ENCODE data around the gene F5. TPM values are rescaled to one million over a fixed set of nuclear protein-coding genes. Genes with fewer than 3 reads are reported as not detected.
A peak's percentile ranks its signal among the peaks of the same experiment; 100 is the strongest.

The F5 gene
- total and polyA plus RNA-seq, 4 donors: 0.48 to 3.5 (median 1.2) TPM

DNA sequence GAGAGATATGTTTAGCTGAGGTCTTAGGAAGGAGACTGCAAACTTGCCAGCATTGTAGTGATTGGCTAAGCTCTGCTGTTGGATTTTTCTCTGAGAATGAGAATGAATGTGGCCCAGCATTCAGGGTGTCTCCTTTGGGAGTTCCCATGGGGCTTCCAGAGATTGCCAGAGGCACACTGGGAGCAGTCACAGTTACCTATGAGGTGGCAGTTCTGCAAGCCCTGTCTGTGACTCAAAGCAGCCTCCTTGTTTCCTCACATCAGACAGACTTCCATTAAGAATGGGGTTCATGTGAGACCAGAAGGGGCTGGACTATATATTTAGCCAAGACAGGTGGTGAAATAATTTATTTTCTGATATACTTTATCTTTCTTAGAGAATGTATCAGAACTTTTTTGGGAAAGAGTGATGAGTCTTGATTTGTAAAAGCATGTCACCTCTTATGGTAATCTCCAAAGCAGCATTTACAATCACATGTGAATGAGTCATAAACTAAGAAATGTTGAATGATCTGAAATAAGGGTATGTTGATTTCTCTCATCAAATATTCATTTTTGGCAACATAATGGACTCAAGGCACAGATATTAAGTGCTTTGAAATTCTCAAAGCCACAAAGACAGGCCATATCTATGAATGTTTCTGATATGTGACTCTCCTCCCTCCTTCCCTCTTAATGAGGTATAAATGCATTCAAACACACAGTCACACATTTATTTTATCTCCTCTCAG, 91.1 kb downstream of the F5 start:
- intact Hi-C loops (cut with DNase I): no loop called here
- H3K4me3 ChIP-seq (ENCODE audit: low read length in 2 of 2): no peak overlapping the region
- no peaks in the 10 kb centered on the region for H3K9me3 ChIP-seq (ENCODE audit: control insufficient read depth, low read length)
- no peaks in the 10 kb centered on the region for H3K36me3 ChIP-seq (ENCODE audit: control insufficient read depth in 1 of 2, insufficient read depth in 2 of 2, low read length in 1 of 2)
- H3K27me3 ChIP-seq (ENCODE audit: control insufficient read depth in 1 of 2, insufficient read depth in 2 of 2, low read length in 1 of 2): no peaks in the 10 kb centered on the region
- DNase-seq (no peak), ATAC-seq (ENCODE audit: low FRiP score) (no peak)
- H3K4me1 ChIP-seq (ENCODE audit: control insufficient read depth in 1 of 2, insufficient read depth in 2 of 2, low read length in 2 of 2): no peaks in the 10 kb centered on the region
- H3K27ac ChIP-seq (ENCODE audit: low read depth in 1 of 2, low read length in 2 of 2): no peak overlapping the region

DNA sequence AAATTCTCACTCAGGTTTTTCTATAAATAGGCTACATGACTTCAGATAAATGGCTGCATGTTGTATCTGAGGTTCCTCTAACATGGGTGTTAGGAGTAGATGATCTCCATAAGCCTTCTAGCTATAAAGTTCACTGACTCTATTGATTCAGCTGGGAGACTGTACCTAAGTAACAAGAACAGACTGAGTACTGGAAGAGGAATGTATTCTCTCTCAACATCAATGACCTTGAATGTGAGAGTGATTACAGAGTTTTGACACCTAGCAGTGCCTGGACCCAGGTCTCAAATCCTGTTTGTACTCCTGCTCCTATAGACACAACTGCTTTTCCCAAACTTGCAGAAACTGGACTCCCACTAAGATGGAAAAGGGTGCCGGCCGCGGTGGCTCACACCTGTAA, 91.9 kb downstream of the F5 start:
- intact Hi-C loops (cut with DNase I): no loop called here
- DNase-seq: no peak
- Histone ChIP-seq H3K4me3 (ENCODE audit: low read length in 2 of 2) (no peak overlapping the region), H3K9me3 (ENCODE audit: control insufficient read depth, low read length) (no peaks in the 10 kb centered on the region), H3K27me3 (ENCODE audit: control insufficient read depth in 1 of 2, insufficient read depth in 2 of 2, low read length in 1 of 2) (no peaks in the 10 kb centered on the region), H3K4me1 (ENCODE audit: control insufficient read depth in 1 of 2, insufficient read depth in 2 of 2, low read length in 2 of 2) (no peaks in the 10 kb centered on the region), H3K36me3 (ENCODE audit: control insufficient read depth in 1 of 2, insufficient read depth in 2 of 2, low read length in 1 of 2) (no peaks in the 10 kb centered on the region), H3K27ac (ENCODE audit: low read depth in 1 of 2, low read length in 2 of 2) (no peak overlapping the region)
- 94 to 96% methylated on average over 3 of the region's 3 CpGs for WGBS, 2 donors
- ATAC-seq (ENCODE audit: low FRiP score): no peak

DNA sequence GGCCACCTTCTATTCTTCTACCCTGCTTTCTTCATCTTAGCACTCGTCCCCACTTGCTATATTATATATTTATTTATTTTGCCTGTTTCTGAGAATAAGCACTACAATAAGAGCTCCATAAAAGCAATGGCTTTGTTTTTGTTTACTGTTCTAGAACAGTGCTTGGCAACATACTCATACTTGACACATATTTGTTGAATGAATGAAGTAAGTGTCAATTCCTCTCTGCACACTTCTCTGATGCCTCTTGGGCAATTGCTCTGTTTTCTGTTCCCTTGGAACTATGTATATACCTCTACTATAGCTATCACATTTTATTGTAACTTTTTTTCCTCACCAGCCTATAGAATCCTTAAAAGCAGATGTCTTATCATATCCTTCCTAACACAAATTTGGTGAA, 93.0 kb downstream of the F5 start:
- no peak overlapping the region for H3K27ac ChIP-seq (ENCODE audit: low read depth in 1 of 2, low read length in 2 of 2)
- DNase-seq (no peak), ATAC-seq (ENCODE audit: low FRiP score) (no peak)
- no peaks in the 10 kb centered on the region for H3K9me3 ChIP-seq (ENCODE audit: control insufficient read depth, low read length)
- H3K36me3 ChIP-seq (ENCODE audit: control insufficient read depth in 1 of 2, insufficient read depth in 2 of 2, low read length in 1 of 2): no peaks in the 10 kb centered on the region
- WGBS, 2 donors: 85 to 88% methylated on average over 1 of the region's 1 CpG
- intact Hi-C loops (cut with DNase I): no loop called here
- no peaks in the 10 kb centered on the region for H3K27me3 ChIP-seq (ENCODE audit: control insufficient read depth in 1 of 2, insufficient read depth in 2 of 2, low read length in 1 of 2)
- no peak overlapping the region for H3K4me3 ChIP-seq (ENCODE audit: low read length in 2 of 2)
- no peaks in the 10 kb centered on the region for H3K4me1 ChIP-seq (ENCODE audit: control insufficient read depth in 1 of 2, insufficient read depth in 2 of 2, low read length in 2 of 2)

DNA sequence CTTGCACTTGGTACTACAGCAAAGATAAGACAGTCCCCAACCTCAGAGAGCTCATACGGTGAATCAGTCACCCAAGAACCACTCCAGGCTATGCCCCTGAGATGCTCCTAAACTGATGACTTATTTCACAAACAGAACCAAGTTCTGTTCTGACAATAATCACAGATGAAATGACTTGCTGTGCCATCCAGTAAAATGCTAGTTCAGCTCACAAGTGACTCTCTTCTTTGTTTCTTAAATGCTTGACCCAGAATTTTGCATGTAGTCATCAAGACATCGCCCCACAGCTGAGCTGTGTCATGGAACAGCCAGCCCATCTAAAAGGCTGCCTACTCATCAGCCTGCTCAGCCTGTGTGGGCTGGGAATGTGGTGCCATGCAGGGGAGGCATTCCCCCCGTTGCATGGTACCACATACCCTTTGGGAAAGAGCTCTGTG, 94.4 kb downstream of the F5 start:
- Histone ChIP-seq H3K27me3 (ENCODE audit: control insufficient read depth in 1 of 2, insufficient read depth in 2 of 2, low read length in 1 of 2) (no peaks in the 10 kb centered on the region), H3K4me1 (ENCODE audit: control insufficient read depth in 1 of 2, insufficient read depth in 2 of 2, low read length in 2 of 2) (no peaks in the 10 kb centered on the region), H3K9me3 (ENCODE audit: control insufficient read depth, low read length) (no peaks in the 10 kb centered on the region), H3K4me3 (ENCODE audit: low read length in 2 of 2) (no peak overlapping the region), H3K36me3 (ENCODE audit: control insufficient read depth in 1 of 2, insufficient read depth in 2 of 2, low read length in 1 of 2) (no peaks in the 10 kb centered on the region), H3K27ac (ENCODE audit: low read depth in 1 of 2, low read length in 2 of 2) (no peak overlapping the region)
- intact Hi-C loops (cut with DNase I): no loop called here
- WGBS, 2 donors: 88 to 92% methylated on average over 3 of the region's 3 CpGs
- DNase-seq: no peak
- no peak for ATAC-seq (ENCODE audit: low FRiP score)

DNA sequence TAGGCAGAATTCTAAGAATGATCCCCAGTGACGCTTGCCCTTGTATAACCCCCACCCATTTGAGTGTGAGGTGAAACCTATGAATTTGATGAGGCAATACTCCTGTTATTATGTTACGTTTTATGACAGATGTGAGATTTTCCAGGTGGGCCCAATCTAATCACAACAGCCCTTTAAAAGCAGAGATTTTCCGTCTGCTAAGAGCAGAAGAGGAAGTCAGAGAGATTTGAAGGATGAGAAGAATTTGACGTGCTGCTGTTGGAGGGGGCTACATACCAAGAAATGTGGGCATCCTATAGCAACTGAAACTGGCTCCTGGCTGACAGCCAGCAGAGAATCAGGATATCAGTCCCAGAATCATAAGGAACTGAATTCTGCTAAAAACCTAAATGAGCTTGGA, 98.1 kb downstream of the F5 start:
- Histone ChIP-seq H3K27me3 (ENCODE audit: control insufficient read depth in 1 of 2, insufficient read depth in 2 of 2, low read length in 1 of 2) (no peaks in the 10 kb centered on the region), H3K9me3 (ENCODE audit: control insufficient read depth, low read length) (no peaks in the 10 kb centered on the region), H3K27ac (ENCODE audit: low read depth in 1 of 2, low read length in 2 of 2) (no peak overlapping the region), H3K4me3 (ENCODE audit: low read length in 2 of 2) (no peak overlapping the region), H3K4me1 (ENCODE audit: control insufficient read depth in 1 of 2, insufficient read depth in 2 of 2, low read length in 2 of 2) (peaks cover 0 to 4% of the 10 kb centered on the region in 2 donors), H3K36me3 (ENCODE audit: control insufficient read depth in 1 of 2, insufficient read depth in 2 of 2, low read length in 1 of 2) (no peaks in the 10 kb centered on the region)
- intact Hi-C loops (cut with DNase I): loop anchor here in 1 of 2 donors (5.0 kb wide), 1 partner anchor 121 kb away; the partner anchor contains the start of genes BLZF1 and NME7
- ATAC-seq (ENCODE audit: low FRiP score): no peak
- DNase-seq: no peak
- 95 to 96% methylated on average over 4 of the region's 4 CpGs for WGBS, 2 donors

DNA sequence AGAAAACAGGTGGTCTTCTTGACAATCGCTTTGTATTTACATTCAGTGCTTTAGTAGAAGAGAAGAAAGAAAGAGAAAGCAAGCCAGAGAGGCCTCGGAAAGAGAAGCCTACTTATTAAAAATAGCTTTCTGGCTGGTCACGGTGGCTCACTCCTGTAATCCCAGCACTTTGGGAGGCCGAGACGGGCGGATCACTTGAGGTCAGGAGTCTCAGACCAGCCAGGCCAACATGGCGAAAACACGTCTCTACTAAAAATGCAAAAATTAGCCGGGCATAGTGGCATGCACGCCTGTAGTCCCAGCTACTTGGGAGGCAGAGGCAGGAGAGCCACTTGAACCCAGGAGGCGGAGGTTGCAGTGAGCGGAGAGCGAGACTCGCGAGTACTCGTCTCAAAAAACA, 98.7 kb downstream of the F5 start:
- ATAC-seq (ENCODE audit: low FRiP score): no peak

DNA sequence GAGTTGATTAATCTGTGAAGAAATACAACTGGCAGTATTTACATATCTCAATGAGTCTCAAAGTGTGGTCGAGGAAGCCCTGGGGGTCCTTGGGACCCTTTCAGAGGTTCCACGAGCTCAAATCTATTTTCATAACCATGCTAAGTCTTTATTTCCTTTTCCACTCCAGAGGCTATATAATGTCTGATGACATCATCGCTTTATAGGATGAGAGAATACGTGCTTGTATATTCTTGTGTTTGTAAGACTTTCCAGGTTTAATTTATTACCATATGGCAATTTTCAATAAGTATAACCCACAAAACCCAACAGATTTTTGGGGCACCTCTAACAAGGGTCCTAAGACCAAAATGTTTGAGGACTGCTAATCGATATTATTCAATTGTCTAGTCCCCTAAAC, 99.1 kb downstream of the F5 start:
- intact Hi-C loops (cut with DNase I): loop anchor here in 1 of 2 donors (5.0 kb wide), 1 partner anchor 120 kb away; the partner anchor contains the start of genes BLZF1 and NME7
- peaks cover 0 to 4% of the 10 kb centered on the region in 2 donors for H3K4me1 ChIP-seq (ENCODE audit: control insufficient read depth in 1 of 2, insufficient read depth in 2 of 2, low read length in 2 of 2)
- no peaks in the 10 kb centered on the region for H3K27me3 ChIP-seq (ENCODE audit: control insufficient read depth in 1 of 2, insufficient read depth in 2 of 2, low read length in 1 of 2)
- 87 to 90% methylated on average over 5 of the region's 5 CpGs for WGBS, 2 donors
- no peak overlapping the region for H3K4me3 ChIP-seq (ENCODE audit: low read length in 2 of 2)
- no peaks in the 10 kb centered on the region for H3K36me3 ChIP-seq (ENCODE audit: control insufficient read depth in 1 of 2, insufficient read depth in 2 of 2, low read length in 1 of 2)
- peak overlapping the region; percentile 33 to 99 for H3K27ac ChIP-seq (ENCODE audit: low read depth in 1 of 2, low read length in 2 of 2)
- ATAC-seq (ENCODE audit: low FRiP score) (no peak), DNase-seq (no peak)
- no peaks in the 10 kb centered on the region for H3K9me3 ChIP-seq (ENCODE audit: control insufficient read depth, low read length)

More for the DNA sequence above, 98.7 kb downstream of the F5 start:
- Histone ChIP-seq H3K27ac (ENCODE audit: low read depth in 1 of 2, low read length in 2 of 2) (no peak overlapping the region), H3K27me3 (ENCODE audit: control insufficient read depth in 1 of 2, insufficient read depth in 2 of 2, low read length in 1 of 2) (no peaks in the 10 kb centered on the region), H3K4me1 (ENCODE audit: control insufficient read depth in 1 of 2, insufficient read depth in 2 of 2, low read length in 2 of 2) (peaks cover 0 to 4% of the 10 kb centered on the region in 2 donors), H3K4me3 (ENCODE audit: low read length in 2 of 2) (no peak overlapping the region), H3K36me3 (ENCODE audit: control insufficient read depth in 1 of 2, insufficient read depth in 2 of 2, low read length in 1 of 2) (no peaks in the 10 kb centered on the region), H3K9me3 (ENCODE audit: control insufficient read depth, low read length) (no peaks in the 10 kb centered on the region)
- intact Hi-C loops (cut with DNase I): loop anchor here in 1 of 2 donors (5.0 kb wide), 1 partner anchor 120 kb away; the partner anchor contains the start of genes BLZF1 and NME7
- no peak for DNase-seq
- WGBS, 2 donors: 92% methylated on average over 16 of the region's 16 CpGs

DNA sequence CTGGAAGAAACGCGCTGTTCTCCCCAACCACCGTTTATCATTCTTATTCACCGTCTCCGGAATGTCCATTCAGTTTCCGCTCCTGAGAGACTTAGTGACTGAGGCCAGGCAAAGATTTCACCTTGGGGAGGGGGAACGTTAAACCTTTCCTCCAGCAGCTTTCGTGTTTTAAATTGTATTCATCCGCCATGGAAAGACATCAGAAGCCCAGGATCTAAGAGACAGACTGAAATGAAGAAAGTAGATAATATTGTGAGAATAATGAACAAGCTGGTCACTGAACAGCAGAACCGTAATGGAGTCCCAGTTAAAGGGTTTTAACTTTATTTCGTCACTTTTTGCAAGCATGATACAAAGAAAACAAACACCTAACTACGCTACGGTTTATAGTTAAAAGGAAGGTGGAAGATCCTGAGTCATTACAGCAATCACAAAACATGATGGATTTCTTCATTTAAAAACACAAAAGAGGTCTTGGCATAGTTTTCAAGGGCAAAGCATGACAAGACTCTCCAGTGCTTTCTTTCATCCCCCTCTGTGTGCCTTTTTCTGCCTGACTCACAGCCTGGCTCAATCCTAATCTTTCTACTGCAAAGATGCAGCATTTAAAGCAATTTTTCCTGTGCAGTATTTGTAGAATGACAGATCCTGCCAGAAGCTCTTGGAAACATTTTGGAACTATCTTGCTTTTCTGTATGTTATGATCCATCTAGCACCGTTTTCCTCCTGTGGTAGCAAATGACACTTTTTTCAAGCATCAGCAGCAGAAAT, 99.8 kb downstream of the F5 start:
- intact Hi-C loops (cut with DNase I): loop anchor here in 1 of 2 donors (5.0 kb wide), 1 partner anchor 119 kb away; the partner anchor contains the start of genes BLZF1 and NME7
- ATAC-seq (ENCODE audit: low FRiP score) (no peak), DNase-seq (no peak)
- Histone ChIP-seq H3K4me3 (ENCODE audit: low read length in 2 of 2) (peak overlapping the region; percentile 51 to 52), H3K9me3 (ENCODE audit: control insufficient read depth, low read length) (no peaks in the 10 kb centered on the region), H3K27me3 (ENCODE audit: control insufficient read depth in 1 of 2, insufficient read depth in 2 of 2, low read length in 1 of 2) (no peaks in the 10 kb centered on the region), H3K27ac (ENCODE audit: low read depth in 1 of 2, low read length in 2 of 2) (peak overlapping the region; percentile 85 to 99), H3K4me1 (ENCODE audit: control insufficient read depth in 1 of 2, insufficient read depth in 2 of 2, low read length in 2 of 2) (peaks cover 1 to 4% of the 10 kb centered on the region in 2 donors), H3K36me3 (ENCODE audit: control insufficient read depth in 1 of 2, insufficient read depth in 2 of 2, low read length in 1 of 2) (no peaks in the 10 kb centered on the region)
- 0 to 1% methylated on average over 14 of the region's 14 CpGs for WGBS, 2 donors
